ENCODE results near the gene ZDHHC11.
"Not testable (repeated sequence)": the region's sequence is repeated elsewhere in the genome, so short reads cannot be mapped to it uniquely, and the experiment has no call there.

The ZDHHC11 gene

DNA sequence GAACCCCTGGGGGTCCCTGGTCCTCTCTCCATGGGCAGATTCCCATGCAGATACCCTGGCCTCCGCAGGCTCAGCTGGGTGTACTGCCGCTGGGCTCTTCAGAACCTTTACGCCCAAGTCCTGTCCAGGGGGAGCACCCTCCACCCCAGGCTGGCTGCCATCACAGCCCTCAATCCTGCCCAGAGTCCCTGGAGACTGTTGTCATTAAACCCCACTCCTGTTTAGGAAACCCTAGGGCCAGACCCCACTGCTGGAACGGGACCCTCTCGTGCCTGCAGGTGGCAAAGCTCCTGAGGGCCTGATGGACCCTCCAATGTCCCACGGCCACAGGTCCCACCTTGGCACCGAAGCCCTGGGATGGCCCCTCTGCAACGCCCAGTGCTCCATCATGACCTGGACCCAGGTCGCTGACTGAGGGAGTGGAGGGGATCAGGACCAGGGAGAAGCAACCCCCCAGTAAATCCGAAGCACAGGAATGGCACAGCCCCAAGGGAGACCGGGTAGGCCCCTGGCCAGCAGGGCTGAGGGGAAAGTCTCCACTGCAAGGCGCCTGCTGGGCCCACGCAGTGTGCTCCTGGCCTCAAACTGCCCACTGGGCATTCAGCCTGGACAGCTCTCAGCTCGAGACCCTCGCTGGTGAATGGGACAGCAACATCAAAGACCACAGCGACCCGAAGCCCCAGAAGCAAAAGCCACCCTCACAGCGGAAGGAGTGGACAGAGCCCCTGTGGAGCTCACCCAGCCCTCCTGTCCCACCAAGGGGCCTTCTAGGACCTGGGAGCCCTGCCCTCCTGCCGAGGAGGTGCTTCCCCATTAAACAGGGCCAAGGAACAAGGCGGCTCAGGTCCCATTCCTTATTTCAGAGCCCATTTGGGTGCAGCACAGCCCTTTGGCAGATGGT, 74.6 kb downstream of the ZDHHC11 start:
- no peaks in the 10 kb centered on the region for H3K36me3 ChIP-seq
- TF ChIP-seq, protein P1, sequence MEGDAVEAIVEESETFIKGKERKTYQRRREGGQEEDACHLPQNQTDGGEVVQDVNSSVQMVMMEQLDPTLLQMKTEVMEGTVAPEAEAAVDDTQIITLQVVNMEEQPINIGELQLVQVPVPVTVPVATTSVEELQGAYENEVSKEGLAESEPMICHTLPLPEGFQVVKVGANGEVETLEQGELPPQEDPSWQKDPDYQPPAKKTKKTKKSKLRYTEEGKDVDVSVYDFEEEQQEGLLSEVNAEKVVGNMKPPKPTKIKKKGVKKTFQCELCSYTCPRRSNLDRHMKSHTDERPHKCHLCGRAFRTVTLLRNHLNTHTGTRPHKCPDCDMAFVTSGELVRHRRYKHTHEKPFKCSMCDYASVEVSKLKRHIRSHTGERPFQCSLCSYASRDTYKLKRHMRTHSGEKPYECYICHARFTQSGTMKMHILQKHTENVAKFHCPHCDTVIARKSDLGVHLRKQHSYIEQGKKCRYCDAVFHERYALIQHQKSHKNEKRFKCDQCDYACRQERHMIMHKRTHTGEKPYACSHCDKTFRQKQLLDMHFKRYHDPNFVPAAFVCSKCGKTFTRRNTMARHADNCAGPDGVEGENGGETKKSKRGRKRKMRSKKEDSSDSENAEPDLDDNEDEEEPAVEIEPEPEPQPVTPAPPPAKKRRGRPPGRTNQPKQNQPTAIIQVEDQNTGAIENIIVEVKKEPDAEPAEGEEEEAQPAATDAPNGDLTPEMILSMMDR (IDR thresholded peaks at IDR 0.05; ENCODE audit: low read depth, low read length) = no peak
- H3K9me3 ChIP-seq = no peaks in the 10 kb centered on the region
- H3K27me3 ChIP-seq = no peaks in the 10 kb centered on the region
- DNase-seq = no peak
- H3K4me3 ChIP-seq (ENCODE audit: low read depth, low read length) = no peak overlapping the region
- no peaks in the 10 kb centered on the region for H3K4me1 ChIP-seq

DNA sequence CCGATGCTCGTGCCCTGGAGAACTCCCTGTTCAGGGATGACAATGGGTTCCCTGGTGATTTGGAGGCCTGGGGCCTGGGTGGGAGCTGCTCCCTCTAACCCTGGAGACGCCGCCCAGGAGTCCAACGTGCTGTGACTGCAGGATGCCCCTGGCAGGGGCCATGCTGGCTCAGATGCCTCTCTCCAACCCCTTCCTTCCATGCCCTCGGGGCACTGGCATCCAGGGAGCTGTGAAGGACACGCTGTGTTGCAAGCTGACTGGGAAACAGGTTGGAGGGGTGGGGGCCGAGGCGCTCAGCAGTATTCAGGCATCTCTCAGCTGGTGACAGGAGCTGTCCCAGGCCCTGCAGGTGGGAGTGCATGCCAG, 75.2 kb downstream of the ZDHHC11 start:
- not testable (repeated sequence) for H3K4me3 ChIP-seq (ENCODE audit: low read depth, low read length); H3K36me3 ChIP-seq; H3K27me3 ChIP-seq; H3K4me1 ChIP-seq; H3K9me3 ChIP-seq
- DNase-seq = peak; percentile 31

DNA sequence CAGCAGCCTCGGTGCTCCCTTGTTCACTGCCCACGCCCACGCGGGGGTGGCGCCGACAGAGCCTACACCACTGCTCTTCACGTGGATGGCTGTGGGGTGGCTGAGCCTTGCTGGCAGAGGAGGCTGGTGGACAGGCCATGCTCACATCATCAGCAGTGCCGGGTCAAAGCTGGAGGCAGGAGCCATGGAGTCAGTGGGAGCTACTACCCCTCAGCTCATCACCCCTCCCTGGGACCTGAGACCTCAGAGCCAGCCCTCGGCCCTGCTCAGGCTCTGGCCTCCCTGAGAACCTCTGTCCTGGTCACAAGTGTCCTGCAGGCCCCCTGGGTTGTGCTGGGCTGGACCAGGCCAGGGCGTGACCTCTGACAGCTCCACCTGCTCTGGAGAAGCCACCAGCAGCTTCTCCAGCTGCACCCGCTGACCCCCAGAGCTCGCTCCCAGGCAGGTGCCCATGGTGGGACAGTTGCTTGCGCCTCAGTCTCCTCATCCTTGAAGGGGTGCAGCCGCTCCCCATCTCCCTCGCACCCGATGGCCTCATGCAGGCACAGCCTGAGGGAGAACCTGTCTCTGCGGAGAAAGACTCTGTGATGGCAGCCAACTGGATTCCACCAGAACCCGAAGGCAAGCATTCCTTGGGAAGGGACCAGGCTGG, 75.8 kb downstream of the ZDHHC11 start:
- H3K27me3 ChIP-seq; H3K9me3 ChIP-seq; H3K36me3 ChIP-seq; H3K4me1 ChIP-seq; DNase-seq; H3K4me3 ChIP-seq (ENCODE audit: low read depth, low read length): not testable (repeated sequence)

DNA sequence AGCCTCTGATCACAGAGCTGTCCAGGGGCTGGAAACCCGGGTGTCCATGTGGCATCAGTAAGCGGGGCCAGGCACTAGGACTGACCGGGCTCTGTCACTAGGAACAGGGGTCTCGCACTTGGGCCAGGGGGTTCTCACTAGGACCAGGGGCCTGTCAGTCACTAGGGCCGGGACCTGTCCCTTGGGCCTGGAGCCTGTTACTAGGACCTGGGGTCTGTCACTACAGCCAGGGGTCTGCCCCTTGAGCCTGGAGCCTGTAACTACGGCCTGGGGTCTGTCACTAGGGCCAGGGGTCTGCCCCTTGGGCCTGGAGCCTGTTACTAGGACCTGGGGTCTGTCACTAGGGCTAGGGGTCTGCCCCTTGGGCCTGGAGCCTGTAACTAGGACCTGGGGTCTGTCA, 76.5 kb downstream of the ZDHHC11 start:
- H3K36me3 ChIP-seq; H3K4me1 ChIP-seq; H3K27me3 ChIP-seq; DNase-seq; H3K9me3 ChIP-seq; H3K4me3 ChIP-seq (ENCODE audit: low read depth, low read length): not testable (repeated sequence)

DNA sequence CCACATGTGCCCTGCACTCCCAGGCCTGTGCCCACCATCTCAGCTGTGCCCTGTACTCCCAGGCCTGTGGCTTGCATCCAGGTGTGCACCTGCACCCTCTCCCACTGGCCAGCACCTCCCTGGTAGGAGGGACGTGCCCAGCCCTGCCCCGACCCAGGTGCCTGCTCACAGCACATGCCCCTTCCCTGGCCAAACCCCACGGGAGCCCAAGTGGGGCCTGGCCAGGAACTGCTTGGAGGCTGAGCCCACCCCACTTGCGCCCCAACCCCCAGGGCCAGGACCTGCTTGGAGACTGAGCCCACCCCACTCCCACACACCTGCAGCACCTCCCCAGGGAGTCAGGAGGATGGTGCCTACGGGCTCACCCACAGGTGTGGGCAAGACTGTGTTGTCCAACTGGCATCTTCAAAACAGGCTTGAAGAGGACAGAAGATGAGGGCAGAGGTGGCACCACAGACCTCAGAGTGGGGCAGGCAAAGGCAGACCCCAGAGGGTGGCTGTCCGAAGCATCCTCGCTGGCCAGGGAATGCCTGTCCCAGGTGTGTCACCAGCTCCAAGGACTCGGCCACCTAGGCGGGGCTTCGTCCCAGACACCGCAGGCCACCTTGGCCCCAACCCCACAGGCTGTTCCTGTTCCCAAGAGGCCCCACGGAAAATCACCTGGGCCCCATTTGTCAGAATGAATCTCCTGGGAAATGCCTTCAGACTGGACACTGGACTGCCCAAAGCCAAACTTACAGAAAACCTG, 77.1 kb downstream of the ZDHHC11 start:
- TF ChIP-seq, protein P1 (IDR thresholded peaks at IDR 0.05; ENCODE audit: low read depth, low read length) = no peak
- no peaks in the 10 kb centered on the region for H3K4me1 ChIP-seq
- no peak overlapping the region for H3K4me3 ChIP-seq (ENCODE audit: low read depth, low read length)
- no peaks in the 10 kb centered on the region for H3K27me3 ChIP-seq
- no peaks in the 10 kb centered on the region for H3K9me3 ChIP-seq
- DNase-seq = no peak
- no peaks in the 10 kb centered on the region for H3K36me3 ChIP-seq

DNA sequence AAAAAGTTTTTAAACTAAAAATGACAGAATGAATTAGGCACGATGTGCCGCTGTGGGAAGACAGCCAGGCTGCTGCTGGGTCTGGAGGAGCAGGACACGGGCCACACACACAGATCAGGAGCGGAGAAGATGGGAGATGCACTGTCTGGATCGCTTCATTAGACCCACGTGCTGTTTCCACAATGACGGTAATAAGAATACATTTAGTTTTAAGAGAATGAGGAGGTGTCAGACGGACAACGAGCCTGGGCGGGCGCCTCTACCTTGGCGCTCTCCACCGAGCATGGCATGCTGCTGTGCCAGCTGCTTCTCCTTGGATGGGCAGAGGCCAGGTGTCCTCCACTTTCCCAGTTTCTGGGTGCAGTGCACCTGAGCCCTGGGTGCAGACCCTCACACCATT, 77.9 kb downstream of the ZDHHC11 start:
- H3K27me3 ChIP-seq; H3K4me3 ChIP-seq (ENCODE audit: low read depth, low read length); H3K36me3 ChIP-seq; DNase-seq; H3K9me3 ChIP-seq; H3K4me1 ChIP-seq: not testable (repeated sequence)

DNA sequence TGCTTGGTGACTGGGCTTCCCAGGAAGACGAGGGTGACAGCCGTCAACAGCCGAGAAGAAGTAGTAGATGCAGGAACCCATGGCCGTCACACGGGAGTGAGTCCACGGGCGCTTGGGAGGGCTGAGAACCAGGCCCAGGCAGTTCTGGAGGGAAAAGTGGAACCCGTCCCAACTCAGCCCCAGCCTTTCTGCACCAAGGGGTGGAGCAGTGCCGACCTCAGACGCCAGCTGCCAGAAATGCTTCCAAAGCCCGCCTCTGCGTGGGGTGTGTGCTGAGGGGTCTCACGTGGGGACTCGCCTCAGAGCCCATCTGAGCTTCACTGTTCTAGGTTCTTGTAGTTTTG, 78.3 kb downstream of the ZDHHC11 start:
- not testable (repeated sequence) for H3K36me3 ChIP-seq; H3K9me3 ChIP-seq; H3K4me1 ChIP-seq; DNase-seq; H3K4me3 ChIP-seq (ENCODE audit: low read depth, low read length); H3K27me3 ChIP-seq

DNA sequence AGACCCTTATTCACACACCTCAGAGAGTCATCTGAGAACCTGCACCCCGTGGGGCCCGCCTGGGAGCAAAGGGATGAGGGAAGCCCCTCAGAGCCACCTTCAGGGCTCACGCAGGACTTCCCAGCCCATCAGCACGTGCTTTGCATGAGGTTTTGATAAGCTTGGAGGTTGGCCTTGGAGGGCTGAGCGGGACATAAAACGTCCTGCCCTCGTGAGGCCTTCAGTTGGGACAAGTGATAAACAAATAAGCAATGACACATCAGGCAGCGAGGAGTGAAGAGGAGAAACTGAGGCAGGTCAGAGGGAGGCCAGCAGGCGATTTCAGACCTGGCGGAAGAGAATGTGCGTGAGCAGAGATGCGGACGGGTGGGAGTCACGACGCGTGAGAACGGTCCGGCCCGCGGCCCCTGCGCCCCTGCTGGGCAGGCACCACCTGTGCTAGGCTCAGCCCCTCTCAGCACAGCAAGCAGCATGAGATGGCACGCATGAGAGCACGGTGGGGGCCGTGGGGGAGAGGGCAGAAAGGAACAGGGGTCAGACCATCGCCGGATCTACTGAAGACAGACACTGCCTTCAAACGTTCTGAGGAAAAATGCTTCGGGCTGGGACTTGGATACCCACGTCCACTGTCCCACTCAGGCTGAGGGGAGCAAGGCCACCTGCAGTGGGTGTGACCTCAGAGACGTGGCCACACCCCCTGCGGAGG, 78.8 kb downstream of the ZDHHC11 start:
- H3K9me3 ChIP-seq; H3K36me3 ChIP-seq; H3K4me1 ChIP-seq; H3K27me3 ChIP-seq; H3K4me3 ChIP-seq (ENCODE audit: low read depth, low read length); DNase-seq: not testable (repeated sequence)

DNA sequence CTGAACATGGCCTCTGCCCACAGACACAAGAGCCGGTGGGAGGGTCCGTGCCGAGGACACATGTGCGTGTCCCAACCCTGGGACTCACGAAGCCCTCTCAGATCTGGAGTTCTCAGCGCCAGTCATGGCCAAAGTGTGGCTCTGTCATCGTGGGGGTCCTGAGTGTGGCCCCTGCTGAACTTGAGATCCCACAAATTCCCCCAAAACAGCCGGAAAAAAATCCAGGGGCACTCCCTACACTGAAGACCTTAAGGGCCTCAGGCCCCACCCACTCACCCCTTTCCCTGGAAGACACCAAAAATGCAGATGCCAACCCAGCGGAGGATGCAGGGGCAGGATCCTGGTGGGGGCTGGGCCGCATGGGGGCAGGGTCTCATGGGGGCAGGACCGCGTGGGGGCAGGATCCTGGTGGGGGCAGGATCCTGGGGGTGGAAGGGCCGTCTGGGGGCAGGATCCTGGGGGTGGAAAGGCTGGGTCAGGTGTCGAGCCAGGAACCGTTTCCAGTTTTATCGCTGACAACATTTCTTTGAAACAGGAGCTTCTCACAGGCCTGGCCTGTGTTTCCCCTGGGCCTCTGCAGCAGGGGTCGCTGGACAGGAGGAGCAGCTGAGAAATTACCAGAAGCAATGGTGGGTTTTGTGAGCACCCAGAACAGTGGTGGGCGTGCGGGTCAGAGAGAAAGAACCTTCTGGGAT, 79.6 kb downstream of the ZDHHC11 start:
- H3K4me3 ChIP-seq (ENCODE audit: low read depth, low read length); H3K9me3 ChIP-seq; H3K27me3 ChIP-seq; H3K4me1 ChIP-seq; H3K36me3 ChIP-seq: not testable (repeated sequence)
- peak; percentile 30 for DNase-seq

DNA sequence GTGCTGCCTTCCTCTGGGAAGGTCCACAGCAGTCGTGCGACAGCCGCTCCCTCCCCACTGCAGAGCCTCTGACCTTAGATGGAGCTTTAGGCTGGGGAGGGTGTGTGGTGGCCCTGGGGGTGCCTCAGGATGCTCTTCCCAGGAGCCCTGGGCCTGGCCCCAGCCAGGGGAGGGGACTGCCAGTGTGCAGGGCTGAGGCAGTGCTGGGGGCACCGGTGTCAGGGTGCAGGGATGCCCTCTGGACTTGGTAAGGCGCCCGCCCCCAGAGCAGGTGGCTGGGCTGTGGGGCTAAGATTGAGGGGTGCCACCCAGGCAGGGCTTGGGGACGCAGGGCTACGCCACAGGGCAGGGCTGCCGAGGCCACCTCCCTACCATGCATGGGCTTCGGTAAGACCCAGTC, 80.2 kb downstream of the ZDHHC11 start:
- H3K4me3 ChIP-seq (ENCODE audit: low read depth, low read length); H3K4me1 ChIP-seq; H3K27me3 ChIP-seq; H3K36me3 ChIP-seq; H3K9me3 ChIP-seq: not testable (repeated sequence)
- peak; percentile 29 for DNase-seq

DNA sequence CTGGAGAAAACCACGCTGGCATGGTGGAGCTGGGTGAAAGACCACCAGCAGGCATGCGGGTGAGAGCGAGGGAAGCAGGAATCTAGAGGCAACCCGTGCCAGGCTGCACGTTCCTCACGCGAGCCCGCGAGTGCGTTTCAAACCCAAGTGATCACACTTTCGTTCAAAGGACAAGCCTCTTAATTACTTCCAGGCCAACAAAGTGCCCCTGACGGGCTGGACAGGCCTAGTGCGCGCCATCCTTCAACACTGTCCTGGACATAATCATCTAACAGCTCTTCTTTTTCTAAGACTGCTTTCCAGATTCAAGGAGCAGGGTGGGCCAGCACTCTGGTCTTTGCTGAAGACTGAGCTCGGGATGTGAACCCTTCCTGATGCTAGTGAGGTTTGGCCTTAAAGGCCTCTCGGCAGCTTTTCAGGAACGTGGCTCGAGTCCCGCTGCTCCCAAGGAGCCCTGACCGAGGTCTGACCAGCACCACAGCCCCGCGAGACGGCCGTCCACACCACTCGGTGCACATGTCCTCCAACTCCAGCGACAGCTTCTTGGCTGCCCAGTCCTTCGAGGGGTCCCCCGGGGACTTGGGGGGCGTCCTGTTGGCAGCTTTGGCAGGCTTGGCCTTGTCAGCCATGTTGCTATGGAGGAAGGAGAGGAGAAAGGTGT, 81.2 kb downstream of the ZDHHC11 start:
- peak; percentile 15 for DNase-seq
- not testable (repeated sequence) for H3K4me1 ChIP-seq; H3K9me3 ChIP-seq; H3K4me3 ChIP-seq (ENCODE audit: low read depth, low read length); H3K36me3 ChIP-seq; H3K27me3 ChIP-seq

Data from BE2C (cell line).